NCI-H524 (cell line): ENCODE measurements around the gene EPHA8.

Source experiments
- DNase-seq, 2 experiments: peaks; one replicate each; lab custom pipeline; 2025; lab: John Stamatoyannopoulos, UW

EPHA8 gene

DNA sequence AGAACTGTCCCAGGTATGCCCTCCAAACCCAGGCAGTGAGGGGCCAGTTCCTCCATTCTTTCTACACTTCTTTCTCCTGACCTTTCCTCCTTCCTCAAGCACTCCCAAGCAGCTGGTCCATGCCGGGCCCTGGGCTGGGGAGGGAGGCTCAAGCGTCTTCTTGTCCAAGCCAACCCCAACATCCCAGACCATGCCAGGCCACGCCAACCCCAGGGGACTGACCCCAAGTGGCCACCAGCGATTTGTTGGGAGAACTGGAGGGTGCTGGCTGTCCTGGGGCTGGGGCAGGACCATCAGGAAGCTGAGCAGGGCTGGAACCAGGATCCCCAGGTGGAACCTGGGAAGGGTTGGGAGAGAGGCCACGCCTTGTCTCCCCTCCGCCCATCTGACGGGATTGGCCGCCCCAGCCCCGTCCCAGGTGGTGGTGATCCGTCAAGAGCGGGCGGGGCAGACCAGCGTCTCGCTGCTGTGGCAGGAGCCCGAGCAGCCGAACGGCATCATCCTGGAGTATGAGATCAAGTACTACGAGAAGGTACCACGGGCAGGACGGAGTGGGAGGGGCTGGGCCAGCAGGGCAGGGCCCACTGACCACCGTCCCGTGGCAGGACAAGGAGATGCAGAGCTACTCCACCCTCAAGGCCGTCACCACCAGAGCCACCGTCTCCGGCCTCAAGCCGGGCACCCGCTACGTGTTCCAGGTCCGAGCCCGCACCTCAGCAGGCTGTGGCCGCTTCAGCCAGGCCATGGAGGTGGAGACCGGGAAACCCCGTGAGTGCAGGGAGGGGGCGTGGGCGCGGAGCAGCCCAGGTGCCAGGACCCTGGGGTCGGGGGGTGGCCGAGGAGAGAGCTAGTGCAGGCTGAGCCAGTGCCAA, 29.9 kb downstream of the EPHA8 start:
- no peak for DNase-seq

- no peak for DNase-seq
Measured at GRCh38 chr1:22594396-22594795, 31.1 kb downstream of the EPHA8 start.

DNA sequence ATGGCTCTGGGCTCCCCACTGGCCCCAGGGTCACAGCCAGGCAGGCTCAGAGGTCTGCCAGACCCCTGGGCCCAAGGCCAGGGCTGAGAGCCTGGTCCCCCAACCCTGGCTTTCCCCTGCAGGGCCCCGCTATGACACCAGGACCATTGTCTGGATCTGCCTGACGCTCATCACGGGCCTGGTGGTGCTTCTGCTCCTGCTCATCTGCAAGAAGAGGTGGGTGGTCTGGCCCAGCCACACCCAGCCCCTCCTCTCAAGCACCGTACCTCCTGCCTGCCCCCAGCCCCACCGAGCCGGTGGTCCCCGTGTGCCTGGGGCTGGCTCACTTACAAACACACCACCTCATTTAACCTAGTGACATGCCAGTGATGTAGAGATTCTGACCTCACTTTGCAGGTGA, 31.8 kb downstream of the EPHA8 start:
- DNase-seq, result no peak

DNA sequence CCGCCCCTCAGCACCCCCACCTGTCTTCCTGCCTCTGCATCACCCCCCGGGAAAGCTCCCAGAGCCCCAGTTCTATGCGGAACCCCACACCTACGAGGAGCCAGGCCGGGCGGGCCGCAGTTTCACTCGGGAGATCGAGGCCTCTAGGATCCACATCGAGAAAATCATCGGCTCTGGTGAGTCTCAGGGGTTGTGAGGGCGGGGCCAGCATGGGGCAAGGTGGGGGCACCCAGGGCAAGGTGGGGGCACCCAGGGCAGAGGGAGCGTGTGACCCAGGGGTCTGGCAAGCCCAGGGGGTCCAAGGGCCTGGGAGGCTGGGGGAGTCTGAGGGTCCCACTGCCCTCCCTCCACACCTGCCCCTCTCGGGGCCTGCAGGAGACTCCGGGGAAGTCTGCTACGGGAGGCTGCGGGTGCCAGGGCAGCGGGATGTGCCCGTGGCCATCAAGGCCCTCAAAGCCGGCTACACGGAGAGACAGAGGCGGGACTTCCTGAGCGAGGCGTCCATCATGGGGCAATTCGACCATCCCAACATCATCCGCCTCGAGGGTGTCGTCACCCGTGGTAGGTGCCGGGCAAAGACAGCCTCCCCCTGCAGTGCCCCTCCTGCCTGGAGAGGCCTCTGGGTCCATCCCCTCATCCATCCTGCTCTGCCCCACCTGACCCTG, 34.1 kb downstream of the EPHA8 start:
- DNase-seq, result no peak

DNA sequence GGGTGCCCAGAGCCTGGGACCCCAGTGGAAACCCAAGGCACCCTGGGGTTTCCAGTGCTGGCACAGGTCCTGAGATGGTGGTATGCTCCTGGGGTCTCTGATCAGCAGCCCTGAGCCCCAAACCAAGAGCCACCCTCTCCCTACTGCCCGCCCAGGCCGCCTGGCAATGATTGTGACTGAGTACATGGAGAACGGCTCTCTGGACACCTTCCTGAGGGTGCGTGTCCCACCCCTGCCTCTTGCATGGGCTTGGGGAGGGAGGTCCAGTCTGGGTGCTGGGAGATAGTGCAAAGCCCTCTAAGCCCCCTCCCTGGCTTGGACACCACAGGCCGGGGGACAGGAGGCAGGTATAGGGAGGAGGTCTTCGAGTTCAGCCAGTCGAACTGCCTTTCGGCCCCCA, 34.7 kb downstream of the EPHA8 start:
- DNase-seq, result no peak

DNA sequence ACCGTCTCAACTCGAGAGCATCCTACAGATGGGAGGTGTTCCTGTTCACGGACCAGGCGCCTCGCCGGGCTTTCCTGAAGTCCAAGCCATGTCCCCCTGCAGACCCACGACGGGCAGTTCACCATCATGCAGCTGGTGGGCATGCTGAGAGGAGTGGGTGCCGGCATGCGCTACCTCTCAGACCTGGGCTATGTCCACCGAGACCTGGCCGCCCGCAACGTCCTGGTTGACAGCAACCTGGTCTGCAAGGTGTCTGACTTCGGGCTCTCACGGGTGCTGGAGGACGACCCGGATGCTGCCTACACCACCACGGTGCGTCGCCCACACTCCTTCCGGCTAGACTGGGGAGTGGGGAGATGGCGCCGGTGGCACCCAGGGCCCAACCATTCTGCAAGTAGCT, 35.4 kb downstream of the EPHA8 start:
- no peak for DNase-seq

DNA sequence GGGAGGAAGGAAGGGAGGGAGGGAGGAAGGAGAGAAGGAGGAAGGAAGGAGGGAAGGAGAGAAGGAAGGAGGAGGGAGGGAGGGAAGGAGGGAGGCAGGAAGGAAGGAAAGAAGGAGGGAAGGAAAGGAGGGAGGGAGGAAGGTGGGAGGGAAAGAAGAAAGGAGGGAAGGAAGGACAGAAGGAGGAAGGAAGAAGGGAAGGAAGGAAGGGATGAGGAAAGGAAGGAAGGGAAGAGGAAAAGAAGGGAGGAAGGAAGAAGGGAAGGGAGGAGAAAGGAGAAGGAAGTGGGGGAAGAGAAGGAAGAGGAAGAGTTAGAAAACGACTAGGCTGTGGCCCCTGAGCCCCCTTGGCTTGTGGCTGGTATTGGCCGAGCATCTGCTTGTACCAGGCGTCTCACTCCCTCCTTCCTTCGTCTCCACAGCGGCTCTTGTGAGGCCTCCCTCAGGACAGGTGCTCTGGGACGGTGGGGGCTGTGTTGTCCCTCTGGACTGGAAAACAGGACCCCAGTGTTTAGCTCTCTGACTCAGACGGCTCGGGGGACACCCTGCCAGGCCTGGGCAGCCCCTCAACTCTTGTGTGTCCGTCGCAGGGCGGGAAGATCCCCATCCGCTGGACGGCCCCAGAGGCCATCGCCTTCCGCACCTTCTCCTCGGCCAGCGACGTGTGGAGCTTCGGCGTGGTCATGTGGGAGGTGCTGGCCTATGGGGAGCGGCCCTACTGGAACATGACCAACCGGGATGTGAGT, 37.0 kb downstream of the EPHA8 start:
- no peak for DNase-seq

DNA sequence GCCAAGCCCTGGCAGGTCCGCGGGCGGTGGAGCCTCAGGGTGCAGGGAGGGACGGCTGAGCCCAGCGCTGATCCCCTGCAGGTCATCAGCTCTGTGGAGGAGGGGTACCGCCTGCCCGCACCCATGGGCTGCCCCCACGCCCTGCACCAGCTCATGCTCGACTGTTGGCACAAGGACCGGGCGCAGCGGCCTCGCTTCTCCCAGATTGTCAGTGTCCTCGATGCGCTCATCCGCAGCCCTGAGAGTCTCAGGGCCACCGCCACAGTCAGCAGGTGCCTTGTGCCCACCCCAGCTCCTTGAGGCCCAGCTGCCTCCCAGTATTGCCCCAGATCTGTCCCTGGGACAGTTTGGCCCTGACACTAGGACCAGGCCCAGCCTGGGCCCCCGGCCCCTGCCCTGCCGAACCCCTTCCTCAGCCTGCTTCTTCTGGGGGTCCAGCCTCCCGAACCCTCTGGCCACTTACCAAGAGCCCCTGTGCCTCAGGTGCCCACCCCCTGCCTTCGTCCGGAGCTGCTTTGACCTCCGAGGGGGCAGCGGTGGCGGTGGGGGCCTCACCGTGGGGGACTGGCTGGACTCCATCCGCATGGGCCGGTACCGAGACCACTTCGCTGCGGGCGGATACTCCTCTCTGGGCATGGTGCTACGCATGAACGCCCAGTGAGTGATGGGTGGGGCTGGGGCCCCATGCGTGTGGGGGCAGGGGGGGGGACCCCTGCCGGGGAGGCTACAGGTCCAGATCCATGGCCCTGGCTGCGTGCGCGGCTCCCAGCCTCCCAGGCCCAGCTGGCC, 37.7 kb downstream of the EPHA8 start:
- DNase-seq, result no peak

DNA sequence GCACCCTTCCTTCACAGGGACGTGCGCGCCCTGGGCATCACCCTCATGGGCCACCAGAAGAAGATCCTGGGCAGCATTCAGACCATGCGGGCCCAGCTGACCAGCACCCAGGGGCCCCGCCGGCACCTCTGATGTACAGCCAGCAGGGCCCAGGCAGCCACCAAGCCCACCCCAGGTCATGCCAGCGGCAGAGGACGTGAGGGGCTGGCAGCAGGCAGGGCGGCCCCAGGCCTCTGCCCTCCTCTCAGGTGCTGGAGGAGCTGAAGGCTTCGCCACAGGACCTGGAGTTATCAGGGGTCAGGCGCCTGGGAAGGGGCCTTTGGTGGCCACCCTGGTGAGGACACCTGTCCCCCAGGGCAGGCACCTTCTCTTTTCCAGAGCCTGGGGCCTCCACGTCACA, 38.3 kb downstream of the EPHA8 start:
- DNase-seq, result no peak

GRCh38 chr1:22602060-22602740, 38.9 kb downstream of the EPHA8 start:
- DNase-seq, result no peak

GRCh38 chr1:22606161-22606560, 42.9 kb downstream of the EPHA8 start:
- peak in 1 of 2 experiments; percentile 35 for DNase-seq

GRCh38 chr1:22607154-22607553, 43.9 kb downstream of the EPHA8 start:
- no peak for DNase-seq

DNA sequence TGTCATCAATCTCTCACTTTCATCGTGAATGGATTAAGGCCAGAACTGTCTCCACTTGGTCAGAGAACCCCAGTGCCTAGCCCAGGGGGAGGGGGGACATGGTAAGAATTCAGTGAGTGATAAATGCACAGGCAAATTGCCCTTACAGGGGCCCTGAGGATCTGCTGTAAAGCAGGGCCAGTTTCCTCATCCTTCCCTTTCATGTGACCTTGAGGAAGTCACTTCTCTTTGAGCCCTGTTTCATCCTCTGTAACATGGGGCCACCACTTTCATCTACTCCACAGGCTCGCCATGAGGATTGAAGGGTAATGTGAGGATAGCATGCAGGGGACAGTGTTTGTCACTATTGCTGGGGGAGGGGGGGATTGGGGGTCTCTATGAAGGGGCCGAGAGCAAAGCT, 45.1 kb downstream of the EPHA8 start:
- no peak for DNase-seq

- no peak for DNase-seq
Measured at GRCh38 chr1:22609291-22609690, 46.0 kb downstream of the EPHA8 start.

DNA sequence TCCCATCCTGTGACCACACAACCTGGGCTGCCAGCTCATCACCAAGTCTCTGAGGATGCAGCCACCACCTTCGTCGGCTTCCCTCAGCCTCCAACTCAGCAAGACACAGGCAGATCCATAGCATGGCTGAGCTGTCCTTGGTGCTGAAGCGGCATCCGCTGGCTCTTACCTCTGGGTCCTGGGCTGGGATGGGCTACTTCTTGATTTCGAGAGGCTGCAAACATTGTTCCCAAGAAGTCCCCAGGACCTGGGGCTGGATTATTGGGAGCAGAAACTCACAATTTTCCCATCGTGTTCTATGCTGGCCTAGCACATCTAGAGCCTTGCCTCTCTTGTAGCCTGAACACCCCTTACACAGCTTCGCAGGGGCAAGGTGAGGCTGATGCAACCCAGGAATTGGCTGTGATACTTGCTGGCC, 48.2 kb downstream of the EPHA8 start:
- DNase-seq, result no peak

DNA sequence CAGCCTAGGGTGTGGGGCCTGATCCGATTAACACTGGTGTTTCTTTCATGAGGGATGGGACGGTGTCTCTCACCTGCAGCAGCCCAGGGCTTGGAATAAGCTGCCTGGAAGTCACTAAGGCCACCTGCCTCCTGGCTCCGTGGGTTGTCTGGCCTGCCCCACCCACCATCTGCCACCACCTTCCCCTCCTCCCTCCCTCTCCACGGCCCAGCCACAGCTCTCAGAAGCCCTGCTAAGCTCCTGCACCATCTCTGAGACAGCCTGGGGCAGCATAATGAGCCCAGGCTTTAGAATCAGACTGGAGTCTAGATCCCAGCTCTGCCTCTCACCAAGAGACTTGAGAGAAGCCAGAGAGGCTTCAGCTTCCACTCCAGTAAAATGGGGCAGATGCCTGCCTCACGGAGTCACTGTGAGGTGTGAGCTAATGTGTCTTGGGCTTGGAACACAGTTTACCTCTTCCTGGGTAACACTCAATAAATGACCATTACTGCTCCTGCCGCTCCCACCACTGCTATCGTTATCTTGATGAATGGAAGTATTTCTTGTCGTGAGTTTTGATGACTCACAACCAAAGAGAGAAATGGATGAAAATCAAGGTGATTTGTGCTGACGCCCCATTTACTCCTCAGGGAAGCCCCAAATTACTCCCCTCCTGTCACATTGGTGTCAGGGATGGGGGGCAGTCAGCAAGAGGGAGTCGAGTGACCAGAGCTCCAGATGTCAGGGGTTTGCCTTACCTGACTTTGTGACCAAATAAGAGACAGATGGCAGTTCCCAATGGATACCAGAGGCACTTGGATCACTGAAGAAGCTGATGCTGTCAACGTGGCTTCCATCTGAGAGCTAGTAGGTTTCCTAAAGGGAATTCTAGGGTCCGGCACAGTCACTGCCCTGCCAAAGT, 49.6 kb downstream of the EPHA8 start:
- peak; percentile 94 to 97 for DNase-seq

DNA sequence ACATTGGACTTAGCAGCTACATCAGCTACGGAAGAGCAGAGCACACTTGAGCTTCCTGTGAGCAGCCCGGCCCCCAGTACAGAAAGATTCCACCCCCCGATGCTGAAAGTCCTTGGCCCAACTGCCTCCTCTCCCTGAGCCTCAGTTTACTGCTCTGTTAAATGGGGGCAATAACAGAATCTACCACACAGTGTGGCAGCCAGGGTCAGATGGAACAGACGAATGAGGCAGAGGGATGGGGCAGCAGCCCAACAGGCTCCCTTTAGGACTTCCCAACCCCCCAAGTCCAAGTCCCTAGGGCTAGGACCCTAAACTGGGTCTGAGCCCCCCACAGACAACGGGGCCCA, 50.3 kb downstream of the EPHA8 start:
- DNase-seq, result no peak

DNA sequence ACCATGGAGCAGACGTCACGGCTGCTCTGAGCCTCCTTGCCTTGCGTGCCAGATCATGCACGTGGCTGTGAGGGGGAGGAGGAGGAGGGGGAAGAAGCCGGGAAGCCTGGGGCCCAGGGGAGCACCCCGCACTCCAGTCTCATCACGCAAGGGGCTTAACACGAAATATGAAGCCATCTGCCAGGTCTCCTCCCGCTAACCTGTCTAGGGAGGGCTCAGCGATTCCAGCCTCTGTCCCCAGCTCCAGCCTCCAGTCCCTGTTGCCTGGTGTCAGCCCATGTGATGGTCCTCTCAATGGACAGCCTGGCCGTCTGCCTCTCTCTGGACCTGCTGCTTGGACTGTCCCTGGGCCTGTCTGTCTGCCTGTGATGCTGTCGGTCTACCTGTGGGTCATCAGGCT, 50.7 kb downstream of the EPHA8 start:
- peak; percentile 90 to 93 for DNase-seq

- DNase-seq, result no peak
Measured at GRCh38 chr1:22615886-22616285, 52.6 kb downstream of the EPHA8 start.

- no peak for DNase-seq
Measured at GRCh38 chr1:22616571-22616970, 53.3 kb downstream of the EPHA8 start.
